ENCODE results near the gene ZSCAN22.
"Not testable (repeated sequence)": the region's sequence is repeated elsewhere in the genome, so short reads cannot be mapped to it uniquely, and the experiment has no call there.

The ZSCAN22 gene

DNA sequence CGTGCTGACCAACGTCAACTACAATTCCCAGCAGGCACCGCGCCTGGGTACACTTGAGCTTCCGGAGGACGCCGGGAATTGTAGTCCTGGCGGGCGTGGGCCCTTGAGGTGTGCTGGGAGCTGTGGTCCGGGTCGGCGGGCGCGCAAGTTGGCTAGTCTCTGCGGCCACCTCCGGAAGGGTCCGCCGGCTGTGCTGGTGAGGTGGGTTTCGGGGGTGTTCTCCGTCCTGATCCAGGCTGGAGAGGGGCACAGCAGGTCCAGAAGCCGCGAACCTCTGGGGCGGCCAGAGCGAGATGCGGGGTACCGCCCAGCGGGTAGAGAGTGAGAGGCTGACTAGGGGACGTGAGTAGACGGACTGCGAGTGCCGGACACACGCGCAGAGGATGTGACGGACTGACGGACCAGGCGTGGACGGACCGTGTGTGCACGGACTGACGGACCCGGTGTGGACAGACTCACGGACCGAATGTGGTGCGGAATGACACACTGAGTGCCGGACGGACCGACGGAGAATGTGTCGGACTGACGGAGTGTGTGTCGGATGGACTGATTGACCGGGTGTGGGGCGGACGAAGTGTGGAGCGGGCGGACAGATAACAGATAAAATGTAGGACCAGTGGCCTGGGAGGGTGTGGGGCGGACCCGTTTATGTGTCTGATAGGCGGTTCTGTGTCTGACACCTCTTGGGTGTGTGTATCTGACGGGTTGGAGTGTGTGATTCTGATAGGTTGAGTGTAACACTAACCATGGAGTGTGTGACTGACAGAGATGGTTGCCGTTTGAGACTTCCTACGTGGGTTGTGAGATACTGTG is at the start of gene ZSCAN22:
Gene ZSCAN22 (plus strand): TSS at position 81 of the 813 bp plus-strand sequence. CDS start 7,809 bp downstream, outside the sequence.
- peak; percentile 98 for DNase-seq

DNA sequence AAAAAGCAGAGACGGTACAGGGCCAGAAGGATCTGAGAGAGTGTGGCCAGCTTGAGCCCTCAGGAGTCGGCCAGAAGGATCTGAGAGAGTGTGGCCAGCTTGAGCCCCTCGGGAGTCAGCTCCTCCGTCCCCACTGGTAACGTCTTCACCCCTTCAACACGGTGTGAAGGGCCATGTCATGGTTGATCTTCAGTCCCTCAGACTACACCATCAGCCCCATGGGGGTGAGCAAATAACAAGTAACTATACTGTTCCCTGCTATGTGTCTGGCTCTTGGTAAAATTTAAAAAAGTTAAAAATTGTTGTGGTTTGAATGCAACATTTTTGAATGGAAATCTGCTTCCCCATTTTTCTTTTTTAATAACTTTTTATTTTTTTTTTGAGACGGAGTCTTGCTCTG is 49.6 kb upstream of the ZSCAN22 start:
- no peak for DNase-seq

DNA sequence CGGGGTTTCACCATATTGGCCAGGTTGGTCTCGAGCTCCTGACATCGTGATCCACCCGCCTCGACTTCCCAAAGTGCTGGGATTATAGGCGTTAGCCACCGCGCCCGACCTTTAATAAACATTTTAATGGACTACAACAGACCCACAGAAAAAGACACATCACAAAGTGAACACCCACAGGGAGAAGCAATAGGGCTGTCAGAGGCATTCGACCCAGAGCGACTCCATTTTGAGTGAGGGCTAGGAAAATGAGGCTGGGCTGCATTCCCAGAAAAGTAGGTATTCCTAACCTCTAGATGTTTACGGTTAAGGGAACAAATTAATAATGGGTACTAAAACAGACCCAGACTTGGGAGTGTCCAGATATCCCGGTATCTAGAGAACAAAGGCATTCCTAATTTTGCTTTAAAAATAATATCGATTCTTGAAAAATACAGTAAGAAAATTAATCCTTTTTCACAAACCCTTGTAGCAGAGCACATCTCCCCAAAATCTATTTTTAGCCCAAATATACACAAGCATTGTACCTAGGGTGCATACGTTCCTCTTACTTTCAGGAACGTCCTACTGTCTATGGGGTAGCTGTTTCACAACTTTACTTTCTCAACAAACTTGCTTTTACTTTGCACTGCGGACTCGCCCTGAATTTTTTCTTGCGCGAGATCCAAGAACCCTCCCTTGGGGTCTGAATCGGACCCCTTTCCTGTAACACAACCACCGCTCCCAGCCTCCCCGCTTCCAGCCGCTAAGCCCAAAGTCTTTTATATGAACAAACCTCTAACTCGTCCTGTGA is 48.9 kb upstream of the ZSCAN22 start:
- peak; percentile 10 for DNase-seq

DNA sequence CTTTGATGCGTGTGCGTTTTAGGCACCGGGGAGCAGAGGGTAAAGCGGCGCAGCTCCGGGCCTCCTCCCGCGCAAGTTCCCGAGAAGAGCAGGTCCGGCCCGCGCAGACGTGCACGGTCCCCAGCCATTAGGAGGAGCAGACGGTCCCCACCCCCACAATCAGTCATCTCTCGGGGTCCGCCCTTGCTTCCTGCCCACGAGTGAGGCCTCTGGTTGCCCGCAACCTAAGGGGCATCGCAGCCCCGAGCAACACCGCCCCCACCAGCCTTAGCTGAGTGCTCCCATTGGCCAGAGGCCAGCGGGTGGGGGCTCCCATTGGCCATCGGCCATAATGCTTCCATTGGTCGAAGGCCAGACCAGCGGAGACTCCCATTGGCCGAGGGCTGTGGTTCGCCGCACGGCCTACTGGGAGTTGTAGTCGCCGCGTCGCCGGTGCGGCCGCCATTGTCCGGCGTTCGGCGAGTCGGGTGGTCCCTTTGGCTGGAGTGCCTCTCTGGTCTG is 48.2 kb upstream of the ZSCAN22 start, which contains the start of gene ZNF8:
Gene ZNF8 (plus strand): TSS at position 415 of the 501 bp plus-strand sequence. CDS start 127 bp downstream, outside the sequence.
- DNase-seq, result peak; percentile 100

DNA sequence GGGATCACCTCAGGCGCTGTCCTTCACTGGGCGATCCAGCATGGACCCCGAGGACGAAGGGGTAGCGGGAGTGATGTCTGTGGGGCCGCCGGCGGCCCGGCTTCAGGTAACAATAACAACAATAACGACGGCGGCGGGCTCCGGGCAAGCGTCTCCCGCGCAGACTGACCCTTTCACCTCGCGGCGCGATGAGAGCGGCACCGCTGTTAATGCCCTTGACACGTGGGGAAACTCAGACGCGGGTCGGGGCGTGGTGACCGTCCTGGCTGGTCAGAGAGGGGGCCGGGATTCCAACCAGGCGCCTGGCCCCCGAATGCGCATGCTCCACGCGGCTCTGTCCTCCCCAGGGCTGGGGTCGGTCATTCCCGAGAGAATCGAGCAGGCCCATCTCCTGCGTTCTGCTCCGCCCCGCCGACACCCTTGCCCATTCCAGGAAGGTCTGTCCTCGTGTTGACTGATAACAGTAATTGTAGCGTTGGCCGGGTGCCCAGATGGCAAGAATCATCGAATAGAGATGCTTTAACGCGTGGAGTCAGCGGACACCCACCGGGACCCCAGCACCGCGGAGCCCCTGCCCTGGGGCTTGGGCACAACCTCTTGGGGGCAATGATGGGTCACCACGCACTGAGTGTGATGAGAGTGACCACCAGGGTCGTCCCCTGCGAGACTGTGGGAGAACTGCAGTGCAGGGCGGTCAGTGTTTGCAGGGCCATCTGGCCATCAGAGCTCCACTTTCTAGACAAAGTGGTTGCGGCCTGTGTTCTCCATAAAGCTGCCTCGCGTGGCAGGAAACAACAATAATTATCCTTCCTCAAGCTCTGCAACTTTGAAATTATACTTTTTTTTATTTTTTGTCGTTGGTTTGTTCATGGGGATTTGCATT is 47.5 kb upstream of the ZSCAN22 start:
- peak; percentile 93 for DNase-seq

DNA sequence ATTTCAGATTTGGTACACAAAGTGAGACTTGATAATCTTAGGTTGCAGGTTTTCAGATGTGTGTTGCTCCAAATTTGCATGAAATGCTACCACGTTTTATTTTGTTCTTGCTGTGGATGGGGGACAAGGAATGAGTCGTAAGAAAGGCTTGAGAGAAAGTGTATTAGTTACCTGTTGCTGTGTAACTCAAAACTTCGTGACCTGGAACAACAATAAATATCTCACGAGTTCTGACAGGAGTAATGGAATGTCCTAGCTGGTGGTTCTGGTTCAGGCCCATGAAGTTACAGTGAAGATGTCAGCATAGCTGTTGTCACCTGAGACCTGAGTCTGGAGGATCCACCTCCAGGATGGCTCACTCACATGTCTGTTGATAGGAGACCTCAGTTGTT is 46.9 kb upstream of the ZSCAN22 start:
- no peak for DNase-seq

DNA sequence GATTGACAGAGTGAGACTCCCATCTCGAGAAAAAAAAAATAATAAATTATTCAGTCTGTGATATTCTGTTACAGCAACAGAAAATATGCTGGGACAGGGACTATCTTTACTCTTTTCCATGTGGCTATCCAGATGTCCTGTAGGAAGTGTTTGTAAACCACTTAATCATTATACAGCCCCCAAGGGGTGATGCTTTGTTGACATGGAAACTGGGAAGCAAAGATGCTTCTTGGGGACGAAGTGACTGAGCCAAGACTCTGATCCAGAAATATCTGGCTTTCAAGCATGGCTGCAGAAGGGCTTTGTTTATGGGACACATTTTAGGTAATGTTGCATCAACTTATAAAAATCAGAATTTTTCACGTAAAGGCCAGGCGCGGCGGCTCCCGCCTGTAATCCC is 42.6 kb upstream of the ZSCAN22 start:
- no peak for DNase-seq

DNA sequence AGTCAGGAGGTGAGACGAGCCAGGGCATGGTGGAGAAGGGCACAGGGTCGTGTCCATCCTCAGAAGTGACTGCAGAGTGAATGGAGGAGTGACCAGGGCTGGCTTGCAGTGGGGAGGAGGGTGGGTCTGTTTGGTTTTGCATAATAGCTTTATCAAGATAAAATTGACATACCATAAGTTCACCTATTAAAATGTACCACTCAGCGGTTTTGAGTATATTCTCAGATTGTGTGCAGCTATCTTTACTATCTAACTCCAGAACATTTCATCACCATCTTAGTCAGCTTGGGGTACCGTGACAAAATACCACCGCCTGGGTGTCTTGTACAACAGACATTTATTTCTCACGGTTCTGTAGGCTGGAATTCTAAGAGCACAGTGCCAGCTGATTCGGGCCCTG is 34.9 kb upstream of the ZSCAN22 start:
- no peak for DNase-seq

DNA sequence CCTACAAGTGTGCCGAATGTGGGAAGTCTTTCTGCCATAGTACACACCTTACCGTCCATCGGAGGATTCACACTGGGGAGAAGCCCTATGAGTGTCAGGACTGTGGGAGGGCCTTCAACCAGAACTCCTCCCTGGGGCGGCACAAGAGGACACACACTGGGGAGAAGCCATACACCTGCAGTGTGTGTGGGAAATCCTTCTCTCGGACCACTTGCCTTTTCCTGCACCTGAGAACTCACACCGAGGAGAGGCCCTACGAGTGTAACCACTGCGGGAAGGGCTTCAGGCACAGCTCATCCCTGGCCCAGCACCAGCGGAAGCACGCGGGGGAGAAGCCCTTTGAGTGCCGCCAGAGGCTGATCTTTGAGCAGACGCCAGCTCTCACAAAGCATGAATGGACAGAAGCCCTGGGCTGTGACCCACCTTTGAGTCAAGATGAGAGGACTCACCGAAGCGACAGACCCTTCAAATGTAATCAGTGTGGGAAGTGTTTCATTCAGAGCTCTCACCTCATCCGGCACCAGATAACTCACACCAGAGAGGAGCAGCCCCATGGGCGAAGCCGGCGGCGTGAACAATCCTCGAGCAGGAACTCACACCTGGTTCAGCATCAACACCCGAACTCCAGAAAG is 31.9 kb upstream of the ZSCAN22 start:
- DNase-seq, result no peak

DNA sequence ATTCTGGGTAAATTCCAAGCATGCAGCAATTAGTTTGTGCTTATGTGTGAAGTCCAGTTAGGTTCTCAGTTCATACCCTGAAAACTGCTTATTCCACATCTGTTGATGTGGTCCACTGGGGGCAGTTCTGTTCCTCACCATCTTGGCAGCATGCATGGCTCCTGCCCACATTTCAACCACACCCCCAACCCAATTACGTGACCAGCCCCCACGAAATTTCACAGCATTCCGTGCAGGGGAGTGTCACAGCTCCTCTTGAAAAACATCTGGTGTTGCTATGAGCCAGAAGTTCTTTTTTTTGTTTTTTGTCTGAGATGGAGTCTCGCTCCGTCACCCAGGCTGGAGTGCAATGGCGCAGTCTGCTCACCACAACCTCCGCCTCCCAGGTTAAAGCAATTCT is 30.7 kb upstream of the ZSCAN22 start:
- no peak for DNase-seq

DNA sequence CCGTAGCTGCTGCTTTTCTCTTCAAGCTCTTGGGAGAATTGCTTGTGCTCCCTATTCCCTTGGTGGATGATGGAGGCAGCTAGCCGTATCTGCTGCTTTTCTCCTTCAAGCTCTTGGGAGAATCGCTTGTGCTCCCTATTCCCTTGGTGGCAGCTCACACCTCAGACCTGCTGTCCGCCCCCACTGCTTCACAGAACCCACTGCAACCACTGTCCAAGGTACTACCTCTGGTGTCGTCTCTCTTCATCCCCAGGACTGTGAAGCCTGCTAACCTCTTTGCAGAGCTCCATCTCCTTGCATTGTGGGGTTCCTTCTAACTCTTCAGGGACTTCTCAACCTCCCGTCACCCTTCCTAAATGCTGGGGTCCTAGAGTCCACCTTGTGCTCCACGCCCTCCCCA is 26.2 kb upstream of the ZSCAN22 start:
- no peak for DNase-seq

DNA sequence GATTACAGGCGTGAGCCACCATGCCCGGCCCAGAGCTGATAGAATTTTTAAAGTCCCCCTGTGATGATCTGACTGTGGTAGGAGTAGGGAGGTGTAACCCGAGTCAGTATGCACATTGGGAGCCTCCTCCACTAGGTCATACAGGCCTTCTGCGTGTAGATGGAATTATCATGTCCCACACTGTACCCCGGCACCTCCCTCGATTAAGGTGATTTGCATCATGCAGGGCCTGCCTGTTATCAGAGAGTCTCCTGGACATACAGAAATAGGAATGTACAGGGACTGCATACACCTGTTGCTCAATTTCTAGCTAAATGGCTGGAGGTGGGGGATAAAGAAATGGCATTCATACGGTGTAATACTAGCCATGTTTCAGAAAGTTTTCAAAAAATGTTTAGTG is 22.5 kb upstream of the ZSCAN22 start:
- DNase-seq, result no peak

DNA sequence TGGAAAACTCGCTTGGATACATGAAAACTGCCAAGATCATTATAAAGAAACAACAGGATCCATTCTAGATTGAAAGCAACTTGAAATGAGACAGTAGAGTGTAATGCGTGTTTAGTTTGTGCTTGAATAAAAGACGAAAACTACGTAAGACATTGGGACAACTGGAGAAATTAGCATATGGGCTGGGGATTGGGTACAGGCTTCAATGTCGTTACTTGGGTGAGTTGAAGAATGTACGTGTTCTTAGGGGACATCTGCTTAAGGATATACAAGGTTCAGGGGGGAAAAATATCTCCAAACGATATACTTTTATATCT is 22.1 kb upstream of the ZSCAN22 start:
- no peak for DNase-seq

DNA sequence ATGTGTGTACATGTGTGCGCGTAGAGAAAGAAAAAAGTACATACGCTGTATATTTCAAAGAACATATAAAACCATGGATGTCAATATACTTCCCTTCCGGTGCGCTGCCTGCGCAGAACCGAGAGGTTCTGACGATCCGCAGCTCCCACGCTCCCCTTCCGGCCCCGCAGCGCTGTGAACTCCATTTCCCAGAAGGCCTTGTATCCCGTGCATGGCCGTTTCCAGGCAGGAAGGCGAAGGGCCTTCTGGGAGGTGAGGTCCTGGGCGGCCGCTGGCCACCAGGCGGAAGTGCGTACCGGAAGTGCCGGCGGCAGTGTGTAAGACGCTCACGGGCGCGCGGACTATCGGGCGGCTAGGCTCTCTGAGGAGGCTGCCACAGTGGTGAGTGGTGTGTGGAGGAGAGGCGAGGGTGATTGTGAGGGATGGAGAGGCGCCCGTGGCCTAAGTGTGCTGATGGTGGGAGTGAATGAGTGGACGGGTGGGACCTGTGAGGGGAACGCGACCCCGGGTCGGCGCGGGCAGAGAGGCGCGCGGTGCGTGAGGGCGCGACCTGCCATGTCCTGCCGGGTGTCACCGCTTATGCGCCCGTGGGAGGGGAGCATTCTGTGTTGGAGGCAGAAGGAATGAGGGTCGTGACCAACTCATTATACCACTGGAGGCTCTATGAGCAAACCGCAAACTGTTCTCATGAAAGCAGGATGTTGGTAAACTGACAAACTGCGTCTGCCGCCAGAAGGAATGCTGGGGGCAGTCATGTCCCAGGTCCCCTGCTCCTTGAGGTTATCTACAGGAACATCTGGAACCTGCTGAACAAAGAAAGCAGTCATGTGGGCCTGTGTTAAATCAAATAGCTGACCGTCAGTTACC is 21.5 kb upstream of the ZSCAN22 start, which contains the start of gene ERVK3-1:
Gene ERVK3-1 (plus strand): TSS at position 313 of the 867 bp plus-strand sequence. CDS start 6,792 bp downstream, outside the sequence.
- peak; percentile 100 for DNase-seq

DNA sequence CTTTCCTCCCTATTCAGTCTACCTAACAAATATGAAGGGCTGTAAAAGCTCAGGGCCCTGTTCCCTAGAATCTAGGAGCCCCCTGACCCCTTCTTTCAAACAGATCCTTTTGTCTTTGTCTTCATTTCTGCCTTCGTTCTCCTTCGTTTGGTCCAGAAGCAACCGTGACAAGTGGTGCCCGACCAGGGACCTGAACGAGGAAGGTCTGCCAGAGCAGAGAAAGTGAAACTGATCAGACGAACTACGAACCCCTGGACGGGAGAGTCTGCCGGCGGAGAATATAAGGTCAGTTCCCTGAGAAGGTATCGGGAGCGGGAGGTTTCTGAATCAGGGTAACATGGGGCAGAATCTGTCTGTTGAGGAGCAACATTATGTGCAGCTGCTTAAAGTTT is 20.9 kb upstream of the ZSCAN22 start:
- no peak for DNase-seq

DNA sequence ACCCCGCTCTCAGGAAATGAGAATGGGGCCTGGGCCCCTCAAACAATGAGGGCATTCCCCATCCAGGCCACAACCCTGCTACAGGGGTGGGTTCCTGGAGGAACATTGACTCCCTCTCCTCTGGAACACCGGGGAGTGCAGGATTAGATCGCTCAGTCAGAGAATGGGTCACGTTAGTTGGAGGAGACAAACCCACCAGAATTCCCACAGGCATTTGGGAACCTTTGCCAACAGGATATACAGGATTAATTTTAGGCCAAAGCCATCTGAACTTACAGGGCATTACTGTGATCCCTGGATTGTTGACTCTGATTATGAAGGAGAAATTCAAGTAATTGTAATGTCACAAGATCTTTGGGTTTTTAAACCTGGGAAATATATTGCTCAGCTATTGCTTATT is 19.1 kb upstream of the ZSCAN22 start:
- DNase-seq, result no peak

DNA sequence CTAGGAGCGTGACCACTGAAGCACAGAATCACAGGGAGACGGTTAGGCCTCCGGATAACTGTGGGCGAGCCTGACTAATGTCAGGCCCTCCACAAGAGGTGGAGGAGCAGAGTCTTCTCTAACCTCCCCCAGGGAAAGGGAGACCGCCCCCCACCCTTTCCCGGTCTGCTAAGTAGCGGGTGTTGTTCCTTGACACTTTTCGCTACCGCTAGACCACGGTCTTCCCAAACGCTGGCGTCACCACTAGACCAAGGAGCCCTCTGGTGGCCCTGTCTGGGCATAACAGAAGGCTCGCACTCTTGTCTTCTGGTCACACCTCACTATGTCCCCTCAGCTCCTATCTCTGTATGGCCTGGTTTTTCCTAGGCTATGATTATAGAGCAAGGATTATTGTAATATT is 16.1 kb upstream of the ZSCAN22 start:
- DNase-seq, result not testable (repeated sequence)

DNA sequence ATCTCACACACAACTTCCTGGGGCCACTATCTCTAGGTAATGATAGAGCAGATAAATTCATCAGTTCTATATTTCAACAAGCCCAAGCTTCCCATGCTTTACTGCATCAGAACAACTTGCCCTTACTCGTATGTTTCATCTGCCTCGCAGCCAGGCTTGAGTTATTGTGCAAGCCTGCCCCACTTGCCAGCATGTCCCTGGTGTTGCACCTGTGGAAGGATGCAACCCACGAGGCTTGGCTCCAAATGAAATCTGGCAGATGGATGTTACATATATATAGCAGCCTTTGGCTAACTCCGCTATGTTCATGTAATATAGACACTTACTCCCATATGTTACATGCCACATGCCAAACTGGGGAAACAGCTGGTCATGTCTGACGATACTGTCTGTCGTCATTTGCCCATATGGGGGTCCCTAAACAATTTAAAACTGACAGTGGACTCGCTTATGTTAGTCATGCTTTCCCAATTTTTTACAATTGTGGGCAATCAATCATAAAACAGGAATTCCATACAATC is 15.4 kb upstream of the ZSCAN22 start:
- DNase-seq, result no peak

DNA sequence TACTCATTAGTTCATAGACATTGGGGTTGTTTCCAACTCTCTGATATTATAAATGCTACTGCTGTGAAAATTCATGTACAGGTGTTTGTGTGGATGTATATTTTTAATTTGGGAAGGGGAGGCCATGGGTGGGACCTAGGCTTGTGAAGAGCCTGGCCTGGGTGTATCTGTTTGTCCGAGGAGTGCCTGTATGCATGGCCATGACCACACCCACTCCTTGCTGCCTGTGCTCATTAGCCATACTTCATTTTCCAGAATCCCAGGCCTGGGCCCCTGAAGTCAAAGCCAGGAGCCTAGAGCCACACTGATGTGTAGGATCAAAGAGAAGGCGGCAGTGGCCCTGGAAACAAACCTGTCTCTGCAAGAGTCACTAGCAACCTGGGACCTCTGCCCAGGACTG is 11.2 kb upstream of the ZSCAN22 start:
- DNase-seq, result no peak

DNA sequence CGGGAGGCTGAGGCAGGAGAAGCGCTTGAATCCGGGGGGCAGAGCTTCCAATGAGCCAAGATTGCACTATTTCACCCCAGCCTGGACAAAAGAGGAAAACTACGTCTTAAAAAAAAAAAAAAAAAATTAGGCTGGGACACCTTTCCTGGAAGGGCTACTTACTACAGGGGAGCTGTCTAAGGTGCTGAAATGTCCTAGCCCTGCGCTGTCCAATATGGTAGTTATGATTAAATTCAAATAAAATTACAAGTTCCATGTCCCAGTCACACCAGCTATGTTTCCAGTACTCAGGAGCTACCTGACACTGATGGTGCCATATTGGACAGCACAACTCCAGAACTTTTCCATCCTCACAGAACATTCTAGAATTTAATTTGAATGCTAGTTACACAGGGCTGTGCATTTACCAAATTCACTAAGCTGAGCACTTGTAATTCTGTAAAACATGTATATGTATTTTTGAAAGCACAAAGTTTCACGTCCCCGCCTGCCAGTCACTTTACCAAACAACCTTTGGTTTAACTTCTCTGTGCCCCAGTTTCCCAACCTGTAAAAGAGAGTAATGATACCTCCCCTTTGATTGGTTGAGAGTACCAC is 9.2 kb upstream of the ZSCAN22 start:
- peak; percentile 77 for DNase-seq

DNA sequence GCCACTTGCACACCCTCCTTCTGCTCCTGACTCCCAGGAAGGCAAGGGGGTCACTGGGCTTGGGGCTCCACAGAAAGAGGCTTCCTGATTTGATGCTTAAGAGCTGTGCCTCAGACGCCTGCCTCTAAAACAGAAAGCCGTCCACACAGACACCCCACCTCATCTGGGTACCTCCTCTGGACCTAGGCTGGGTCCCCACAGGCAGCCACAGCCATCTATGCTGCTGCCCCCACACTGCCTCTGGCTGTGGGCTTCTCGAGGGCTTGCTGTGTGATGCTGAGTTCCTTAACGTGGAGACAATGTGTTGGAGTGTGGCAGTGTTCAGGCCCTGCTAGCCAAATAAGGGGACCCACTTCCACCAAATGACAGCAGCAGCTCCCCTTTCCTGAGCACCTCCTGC is 8.5 kb upstream of the ZSCAN22 start:
- no peak for DNase-seq

All from hematopoietic multipotent progenitor cell treated with erythropoietin and hydrocortisone succinate and interleukin-3 and kit ligand, for 4 days (in vitro differentiated cells).